Astrocyte (in vitro differentiated cells and primary cell): ENCODE measurements around the gene BCAR3. TPM values are rescaled to one million over a fixed set of nuclear protein-coding genes. Genes with fewer than 3 reads are reported as not detected.
"Not testable (repeated sequence)": the region's sequence is repeated elsewhere in the genome, so short reads cannot be mapped to it uniquely, and the experiment has no call there.

Source experiments
- DNase-seq: peaks from one replicate; pipeline ENCODE4 v3.0.0-alpha.2; 2010; ENCODE audit warnings: low read depth
- FAIRE-seq: peaks from 2 replicates; lab custom pipeline; 2011; peaks lifted over from hg19 to GRCh38; lab: Jason Lieb, UNC
- H2AFZ ChIP-seq: 2 replicates; pipeline ENCODE4 v1.6.0; 2012; ENCODE audit warnings: low read depth, low read length, inconsistent platforms
- H3K27ac ChIP-seq: 2 replicates; pipeline ENCODE4 v1.5.1; 2011; ENCODE audit warnings: low read depth, low read length, inconsistent platforms
- H3K27me3 ChIP-seq: 2 replicates; pipeline ENCODE4 v1.6.0; 2011; ENCODE audit warnings: low read length, inconsistent platforms; ENCODE audit not compliant: insufficient read depth
- H3K36me3 ChIP-seq: 2 replicates; pipeline ENCODE4 v1.5.1; 2011; ENCODE audit warnings: low read length, inconsistent platforms; ENCODE audit not compliant: insufficient read depth
- H3K4me1 ChIP-seq: 2 replicates; pipeline ENCODE4 v1.5.1; 2011; ENCODE audit warnings: low read length, inconsistent platforms; ENCODE audit not compliant: insufficient read depth
- H3K4me2 ChIP-seq: 2 replicates; pipeline ENCODE4 v1.6.0; 2012; ENCODE audit warnings: low read length, inconsistent platforms
- H3K4me3 ChIP-seq: 2 replicates; pipeline ENCODE4 v1.5.1; 2011; ENCODE audit warnings: low read depth, mild to moderate bottlenecking, low read length, inconsistent platforms; ENCODE audit not compliant: insufficient read depth
- H3K79me2 ChIP-seq: 2 replicates; pipeline ENCODE4 v1.6.0; 2012; ENCODE audit warnings: mild to moderate bottlenecking, low read length, inconsistent platforms; ENCODE audit not compliant: insufficient read depth
- H3K9ac ChIP-seq: 2 replicates; pipeline ENCODE4 v1.6.0; 2012; ENCODE audit warnings: mild to moderate bottlenecking, low read length, inconsistent platforms
- H3K9me3 ChIP-seq: 2 replicates; pipeline ENCODE4 v1.5.1; 2012; ENCODE audit warnings: low read depth, mild to moderate bottlenecking, low read length, inconsistent platforms; ENCODE audit not compliant: insufficient read depth
- H4K20me1 ChIP-seq: 2 replicates; pipeline ENCODE4 v1.6.0; 2012; ENCODE audit warnings: low read length, inconsistent platforms; ENCODE audit not compliant: insufficient read depth
- H3K27ac Mint-ChIP-seq: one replicate; pipeline ENCODE4 v1.8.0; 2021; ENCODE audit warnings: mild to moderate bottlenecking, mixed read lengths; ENCODE audit not compliant: unreplicated experiment
- H3K27me3 Mint-ChIP-seq: one replicate; pipeline ENCODE4 v1.8.0; 2021; ENCODE audit warnings: low read depth, mixed read lengths; ENCODE audit not compliant: unreplicated experiment
- H3K36me3 Mint-ChIP-seq: one replicate; pipeline ENCODE4 v1.8.0; 2021; ENCODE audit warnings: low read depth, mixed read lengths; ENCODE audit not compliant: unreplicated experiment
- H3K4me1 Mint-ChIP-seq: one replicate; pipeline ENCODE4 v1.8.0; 2021; ENCODE audit warnings: low read depth, mixed read lengths; ENCODE audit not compliant: unreplicated experiment
- H3K4me3 Mint-ChIP-seq: one replicate; pipeline ENCODE4 v1.8.0; 2021; ENCODE audit warnings: mild to moderate bottlenecking, moderate library complexity, mixed read lengths; ENCODE audit not compliant: unreplicated experiment
- H3K9me3 Mint-ChIP-seq: one replicate; pipeline ENCODE4 v1.8.0; 2021; ENCODE audit warnings: mild to moderate bottlenecking, mixed read lengths; ENCODE audit not compliant: unreplicated experiment
- CTCF ChIP-seq: IDR thresholded peaks from 2 replicates; pipeline ENCODE4 v1.5.1; 2011; ENCODE audit warnings: low read depth, mild to moderate bottlenecking, inconsistent platforms, low read length, moderate library complexity; ENCODE audit not compliant: insufficient read depth
- EZH2 ChIP-seq: IDR thresholded peaks from 2 replicates; pipeline ENCODE4 v1.6.1; 2012; ENCODE audit warnings: mild to moderate bottlenecking, low read length, inconsistent platforms; ENCODE audit not compliant: insufficient read depth
- total RNA-seq: library from RNA; stranded (reverse); gene quantifications from 2 replicates; pipeline ENCODE4 v1.2.1, GENCODE V29; 2021

BCAR3 gene
- total RNA-seq, 1 donor from 2014 or later, result 30.0 TPM

DNA sequence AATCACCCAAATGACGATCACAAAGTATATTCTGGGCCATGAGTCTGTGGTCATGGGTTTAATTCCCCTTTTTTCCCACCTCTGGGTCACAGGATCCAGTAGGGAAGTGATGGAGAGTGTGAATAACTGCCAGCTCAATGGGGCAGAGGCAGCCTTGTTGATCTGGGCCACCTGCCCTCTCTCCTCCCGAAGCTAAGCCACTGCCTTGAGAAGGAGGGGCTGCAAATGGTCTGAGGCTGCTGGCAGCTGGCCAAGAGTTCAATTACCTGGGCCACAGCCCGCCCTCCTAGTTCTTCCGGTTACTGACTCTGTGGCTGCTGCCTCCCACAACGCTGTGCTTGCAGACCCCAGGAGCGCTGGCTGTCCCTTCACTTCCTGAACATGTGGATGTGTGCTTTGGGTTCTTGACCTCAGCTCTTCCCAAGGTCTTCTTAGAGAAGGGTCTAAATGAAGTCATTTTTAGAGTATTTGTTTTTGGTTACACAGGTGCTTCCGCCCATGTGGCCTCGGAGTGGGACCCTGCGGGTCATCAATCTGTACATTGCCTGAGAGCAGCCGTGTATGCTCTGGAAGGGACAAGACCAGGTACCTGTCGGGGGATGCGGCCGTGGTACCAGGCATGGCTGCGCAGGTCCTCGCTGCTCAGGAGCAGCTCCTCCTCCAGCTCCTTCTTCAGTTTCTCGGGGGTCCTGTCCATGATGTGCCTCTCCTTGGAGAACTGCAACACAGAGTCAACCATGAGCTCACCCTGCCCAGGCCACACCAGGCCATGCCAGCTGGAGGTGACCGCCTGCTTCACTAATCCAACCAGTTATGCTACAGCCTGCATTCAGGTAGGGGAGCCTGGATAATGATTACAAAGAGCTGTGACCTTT is 89.7 kb downstream of the BCAR3 start:
- H3K4me1 ChIP-seq, result peaks cover 34% of the 10 kb centered on the region
- no peaks in the 10 kb centered on the region for H3K27me3 Mint-ChIP-seq
- H3K4me3 ChIP-seq, result no peak overlapping the region
- no peak overlapping the region for H3K9ac ChIP-seq
- H3K27me3 ChIP-seq, result no peaks in the 10 kb centered on the region
- H4K20me1 ChIP-seq, result peaks cover 90% of the 10 kb centered on the region
- H3K36me3 Mint-ChIP-seq, result peaks cover 30% of the 10 kb centered on the region
- no peak overlapping the region for H3K27ac ChIP-seq
- no peak overlapping the region for H3K27ac Mint-ChIP-seq
- no peaks in the 10 kb centered on the region for H3K9me3 ChIP-seq
- H3K4me2 ChIP-seq, result no peak overlapping the region
- no peak overlapping the region for H3K4me3 Mint-ChIP-seq
- H3K79me2 ChIP-seq, result peaks cover 93% of the 10 kb centered on the region
- TF ChIP-seq EZH2, result no peak
- TF ChIP-seq CTCF, result no peak
- FAIRE-seq (no peak), DNase-seq (no peak)
- H3K36me3 ChIP-seq, result peaks cover 39% of the 10 kb centered on the region
- peaks cover 60% of the 10 kb centered on the region for H3K4me1 Mint-ChIP-seq
- H3K9me3 Mint-ChIP-seq, result no peaks in the 10 kb centered on the region
- no peak overlapping the region for H2AFZ ChIP-seq

GRCh38 chr1:93591291-93591675 is 90.4 kb downstream of the BCAR3 start:
- peaks cover 53% of the 10 kb centered on the region for H3K4me1 Mint-ChIP-seq

GRCh38 chr1:93588955-93589354 is 92.7 kb downstream of the BCAR3 start:
- no peak overlapping the region for H3K4me3 ChIP-seq
- Mint-ChIP-seq H3K9me3 (no peaks in the 10 kb centered on the region), H3K4me3 (no peak overlapping the region), H3K36me3 (peaks cover 29% of the 10 kb centered on the region), H3K4me1 (peaks cover 41% of the 10 kb centered on the region), H3K27ac (no peak overlapping the region), H3K27me3 (no peaks in the 10 kb centered on the region)
- peaks cover 76% of the 10 kb centered on the region for H4K20me1 ChIP-seq
- DNase-seq (no peak), FAIRE-seq (no peak)
- H3K4me1 ChIP-seq, result peaks cover 13% of the 10 kb centered on the region
- no peak overlapping the region for H3K9ac ChIP-seq
- no peak overlapping the region for H2AFZ ChIP-seq
- no peaks in the 10 kb centered on the region for H3K27me3 ChIP-seq
- H3K27ac ChIP-seq, result no peak overlapping the region
- TF ChIP-seq EZH2, result no peak
- no peak for TF ChIP-seq CTCF
- H3K4me2 ChIP-seq, result no peak overlapping the region
- peaks cover 79% of the 10 kb centered on the region for H3K79me2 ChIP-seq
- peaks cover 47% of the 10 kb centered on the region for H3K36me3 ChIP-seq
- H3K9me3 ChIP-seq, result no peaks in the 10 kb centered on the region

More at GRCh38 chr1:93591291-93591675, 90.4 kb downstream of the BCAR3 start:
- H3K36me3 ChIP-seq, result peaks cover 39% of the 10 kb centered on the region
- not testable (repeated sequence) for H3K4me2 ChIP-seq, H3K4me3 ChIP-seq, H3K9me3 Mint-ChIP-seq, H3K27me3 Mint-ChIP-seq, H3K9ac ChIP-seq, H3K27ac ChIP-seq, H2AFZ ChIP-seq, FAIRE-seq, H3K27ac Mint-ChIP-seq, H3K9me3 ChIP-seq, DNase-seq, H3K4me3 Mint-ChIP-seq, H3K27me3 ChIP-seq
- peaks cover 84% of the 10 kb centered on the region for H4K20me1 ChIP-seq
- H3K4me1 ChIP-seq, result peaks cover 32% of the 10 kb centered on the region
- H3K36me3 Mint-ChIP-seq, result peaks cover 30% of the 10 kb centered on the region
- peaks cover 91% of the 10 kb centered on the region for H3K79me2 ChIP-seq
